Liver (tissue), 3 donors: ENCODE measurements around the gene PALD1.

Experiments
- ATF3 ChIP-seq: IDR thresholded peaks from 2 replicates; pipeline ENCODE4 v1.6.1; 2016; ENCODE audit warnings: antibody characterized with exemption
- CTCF ChIP-seq: fragments of 150-350 bp; IDR thresholded peaks from 2 replicates; pipeline ENCODE4 v1.5.1; 2017; ENCODE audit warnings: improper control_type of control experiment, low read depth, low read length; ENCODE audit not compliant: missing input control
- EGR1 ChIP-seq, 2 donors: IDR thresholded peaks; 2 replicates each; pipeline ENCODE4 v1.6.1; 2016 to 2018; ENCODE audit warnings: antibody characterized with exemption in 2 of 2, low read depth in 2 of 2
- FOXA1 ChIP-seq: IDR thresholded peaks from 2 replicates; pipeline ENCODE4 v1.6.1; 2016; ENCODE audit warnings: antibody characterized with exemption
- FOXA2 ChIP-seq: IDR thresholded peaks from 2 replicates; pipeline ENCODE4 v1.6.1; 2016; ENCODE audit warnings: antibody characterized with exemption
- HNF4A ChIP-seq, 2 donors: conservative IDR thresholded peaks; 2 replicates each; pipeline ENCODE4 v1.6.1; 2016; ENCODE audit warnings: antibody characterized with exemption in 2 of 2, mild to moderate bottlenecking in 2 of 2
- JUND ChIP-seq, 2 donors: IDR thresholded peaks; 2 replicates each; pipeline ENCODE4 v1.6.1; 2016; ENCODE audit warnings: antibody characterized with exemption in 2 of 2
- MAX ChIP-seq: IDR thresholded peaks from 2 replicates; pipeline ENCODE4 v1.6.1; 2016; ENCODE audit warnings: antibody characterized with exemption
- RAD21 ChIP-seq, 2 donors: IDR thresholded peaks; 2 replicates each; pipeline ENCODE4 v1.6.1; 2016; ENCODE audit warnings: antibody characterized with exemption in 2 of 2, mild to moderate bottlenecking in 2 of 2
- REST ChIP-seq: IDR thresholded peaks from 2 replicates; pipeline ENCODE4 v1.6.1; 2016; ENCODE audit warnings: antibody characterized with exemption, mild to moderate bottlenecking
- SP1 ChIP-seq: IDR thresholded peaks from 2 replicates; pipeline ENCODE4 v1.6.1; 2018; ENCODE audit warnings: antibody characterized with exemption, mild to moderate bottlenecking
- TAF1 ChIP-seq: conservative IDR thresholded peaks from 2 replicates; pipeline ENCODE4 v1.6.1; 2016; ENCODE audit warnings: antibody characterized with exemption, mild to moderate bottlenecking
- YY1 ChIP-seq: IDR thresholded peaks from 2 replicates; pipeline ENCODE4 v1.6.1; 2016; ENCODE audit warnings: antibody characterized with exemption, mild to moderate bottlenecking
- ZBTB33 ChIP-seq: IDR thresholded peaks from 2 replicates; pipeline ENCODE4 v1.6.1; 2016; ENCODE audit warnings: antibody characterized with exemption
- donor health status: healthy.
- donor health status: healthy.

- TF ChIP-seq FOXA2: no peak
- no peak for TF ChIP-seq CTCF
- TF ChIP-seq REST: no peak
- no peak for TF ChIP-seq JUND (IDR thresholded peaks at IDR 0.05)
- TF ChIP-seq FOXA1: no peak
- TF ChIP-seq ATF3: no peak
- TF ChIP-seq ZBTB33: no peak
- TF ChIP-seq HNF4A (conservative IDR thresholded peaks at IDR 0.05): no peak
- no peak for TF ChIP-seq MAX
- no peak for TF ChIP-seq TAF1
- no peak for TF ChIP-seq YY1
- no peak for TF ChIP-seq RAD21 (IDR thresholded peaks at IDR 0.05)
- no peak for TF ChIP-seq EGR1 (IDR thresholded peaks at IDR 0.05; ENCODE audit: low read depth in 2 of 2)
- TF ChIP-seq SP1: no peak
Measured at GRCh38 chr10:70456164-70456563, 22.4 kb upstream of the PALD1 start.
